Heart left ventricle (tissue), 16 donors: ENCODE measurements around the gene CAPN14. TPM values are rescaled to one million over a fixed set of nuclear protein-coding genes. Genes with fewer than 3 reads are reported as not detected.

Source experiments
- ATAC-seq, 4 donors: fragments of 200-7000 bp; cut with Tn5 transposase; one replicate each; pipeline ENCODE4 v1.9.1; 2020 to 2022; ENCODE audit warnings: moderate library complexity in 4 of 4, mild to moderate bottlenecking in 3 of 4, moderate number of reproducible peaks in 1 of 4
- DNase-seq, 5 donors: peaks; one replicate each; pipeline ENCODE4 v3.0.0-alpha.2; 2020
- H3K27ac ChIP-seq, 12 donors: fragments of 200-600 bp; sonication (generic) in 4 of 12; one replicate each; pipeline versions ENCODE4 v1.5.0 to v1.8.0; 2016 to 2022; ENCODE audit warnings: mild to moderate bottlenecking in 2 of 12
- H3K27me3 ChIP-seq, 9 donors: fragments of 200-600 bp; sonication (generic) in 2 of 9; one replicate each; pipeline versions ENCODE4 v1.5.1 to v1.8.0; 2016 to 2022; ENCODE audit warnings: mild to moderate bottlenecking in 3 of 9
- H3K36me3 ChIP-seq, 9 donors: fragments of 200-600 bp; sonication (generic) in 2 of 9; one replicate each; pipeline versions ENCODE4 v1.5.0 to v1.8.0; 2018 to 2022; ENCODE audit warnings: mild to moderate bottlenecking in 2 of 9
- H3K4me1 ChIP-seq, 12 donors: fragments of 200-600 bp; sonication (generic) in 4 of 12; one replicate each; pipeline versions ENCODE4 v1.5.0 to v1.8.0; 2016 to 2022; ENCODE audit warnings: mild to moderate bottlenecking in 3 of 12
- H3K4me3 ChIP-seq, 12 donors: fragments of 200-600 bp; sonication (generic) in 4 of 12; one replicate each; pipeline versions ENCODE4 v1.5.0 to v1.8.0; 2017 to 2022; ENCODE audit warnings: mild to moderate bottlenecking in 9 of 12, moderate library complexity in 4 of 12
- H3K9me3 ChIP-seq, 12 donors: fragments of 200-600 bp; sonication (generic) in 4 of 12; one replicate each; pipeline versions ENCODE4 v1.5.0 to v1.8.0; 2016 to 2022; ENCODE audit warnings: mild to moderate bottlenecking in 1 of 12
- CTCF ChIP-seq, 12 donors: fragments of 200-600 bp; sonication (generic) in 4 of 12; IDR thresholded peaks; one replicate each; pipeline versions ENCODE4 v1.5.0 to v1.8.0; 2018 to 2022; ENCODE audit warnings: antibody characterized with exemption in 12 of 12, mild to moderate bottlenecking in 5 of 12
- POLR2A ChIP-seq, 2 donors: fragments of 450-650 bp; IDR thresholded peaks; one replicate each; pipeline ENCODE4 v1.6.1; 2017; ENCODE audit warnings: antibody characterized with exemption in 2 of 2, mild to moderate bottlenecking in 2 of 2, moderate library complexity in 2 of 2
- WGBS, 4 donors: extraction: QIAGEN DNeasy Blood & Tissue Kit in 2 of 4; methylation state at CpG; one replicate each; pipeline versions ENCODE4 v1.1.5 to v1.1.7; 2013 to 2018; 5-methylcytosine and 5-hydroxymethylcytosine counted together
- intact Hi-C, 10 donors: fragments of 100-400 bp; cut with DNase I; formaldehyde crosslinking; loops; one replicate each; pipeline versions ENCODE4 v1.11.1 to v1.14.2; 2022
- polyA plus RNA-seq, 2 donors: library from polyadenylated mRNA; stranded (reverse); fragments of 200-250 nt; gene quantifications; one replicate each; pipeline ENCODE4 v1.2.3, GENCODE V29; 2013
- total RNA-seq, 9 donors: library from RNA; depleted of rRNA in 2 of 9; stranded (reverse); fragments of >200 nt in 2 of 9; fragmentation: NEBNext Ultra II Directional in 3 of 9; extraction: Animal tissue kit (Norgen Biotek cat#: 25700) in 3 of 9; gene quantifications; one replicate each; pipeline versions ENCODE4 v1.1.0 to v1.2.4, GENCODE V29; 2016 to 2023
- donor health status: ischemic (EF 13 %, LVEDD 7.1; RV severe dilation, severe dysfunction).
- donor health status: healthy with polysubstance abuse.
- donor health status: DM: no; HTN: yes; CAD: no.
- donor health status: DM: no; HTN: no; CAD: no.
- donor health status: ischemic (EF 25% LVEDD 6.9; RV normal size, moderate dysfunction).
- donor health status: ischemic (EF 25% LVEDD 5.7; RV mildly dilated, moderate dysfunction).
- donor health status: healthy.
- donor health status: DM: yes; HTN: yes; CAD: no.
- donor health status: ischemic (EF 35%, LVEDD 5.7; RV mildly dilated, moderate dysfunction).
- donor health status: nonischemic (EF 11% LVEDD 7.7; RV severe dilation, severe dysfunction).
- donor health status: DM: yes; HTN: yes; CAD: no.
- donor health status: PGD.
- donor health status: ischemic (EF 29% LVEDD 5.4; RV normal size, mild dysfunction).
- donor health status: nonischemic (EF 23%, LVEDD 6.1; RV moderate dilation, normal function).

Gene CAPN14
- total and polyA plus RNA-seq, 11 donors, result 0.04 to 0.44 (median 0.17) TPM

GRCh38 chr2:31222071-31222470 is 4.8 kb upstream of the CAPN14 start:
- intact Hi-C loops, result no loop called here
- H3K27me3 ChIP-seq, result no peaks in the 10 kb centered on the region
- no peak overlapping the region for H3K4me3 ChIP-seq
- no peaks in the 10 kb centered on the region for H3K9me3 ChIP-seq
- TF ChIP-seq POLR2A (IDR thresholded peaks at IDR 0.05), result no peak
- no peak for TF ChIP-seq CTCF (IDR thresholded peaks at IDR 0.05)
- H3K27ac ChIP-seq, result no peak overlapping the region
- ATAC-seq (no peak), DNase-seq (no peak)
- H3K36me3 ChIP-seq, result no peaks in the 10 kb centered on the region
- H3K4me1 ChIP-seq, result peaks cover 0 to 8% (median 0%) of the 10 kb centered on the region in 12 donors
- WGBS, 4 donors, result 83 to 86% (median 85%) methylated on average over 4 of the region's 4 CpGs

GRCh38 chr2:31221544-31221943 is 4.2 kb upstream of the CAPN14 start:
- DNase-seq, result no peak
- intact Hi-C loops, result no loop called here

GRCh38 chr2:31219131-31219969 is 2.0 kb upstream of the CAPN14 start:
- intact Hi-C loops, result no loop called here
- DNase-seq (no peak), ATAC-seq (peak in 2 of 4 donors; percentile 27 to 45)
- no peaks in the 10 kb centered on the region for H3K36me3 ChIP-seq
- no peak overlapping the region for H3K4me3 ChIP-seq
- H3K9me3 ChIP-seq, result no peaks in the 10 kb centered on the region
- WGBS, 4 donors, result 58 to 70% (median 65%) methylated on average over 11 of the region's 11 CpGs
- H3K27ac ChIP-seq, result peak overlapping the region in 1 of 12 donors; percentile 61
- H3K27me3 ChIP-seq, result no peaks in the 10 kb centered on the region
- TF ChIP-seq CTCF (IDR thresholded peaks at IDR 0.05) (no peak), POLR2A (IDR thresholded peaks at IDR 0.05) (no peak)
- H3K4me1 ChIP-seq, result peaks cover 0 to 8% (median 0%) of the 10 kb centered on the region in 12 donors

More at GRCh38 chr2:31221544-31221943, 4.2 kb upstream of the CAPN14 start:
- Histone ChIP-seq H3K27ac (no peak overlapping the region), H3K4me3 (no peak overlapping the region), H3K9me3 (no peaks in the 10 kb centered on the region), H3K27me3 (no peaks in the 10 kb centered on the region), H3K36me3 (no peaks in the 10 kb centered on the region), H3K4me1 (peaks cover 0 to 8% (median 0%) of the 10 kb centered on the region in 12 donors)
- TF ChIP-seq POLR2A (IDR thresholded peaks at IDR 0.05), result no peak
- no peak for TF ChIP-seq CTCF (IDR thresholded peaks at IDR 0.05)
- ATAC-seq, result no peak
- WGBS, 4 donors, result 68 to 90% (median 71%) methylated on average over 6 of the region's 6 CpGs

- DNase-seq, result no peak
- no peak for TF ChIP-seq POLR2A (IDR thresholded peaks at IDR 0.05)
- no peak for TF ChIP-seq CTCF (IDR thresholded peaks at IDR 0.05)
- Histone ChIP-seq H3K27me3 (no peaks in the 10 kb centered on the region), H3K36me3 (no peaks in the 10 kb centered on the region), H3K27ac (no peak overlapping the region), H3K4me3 (no peak overlapping the region), H3K9me3 (no peaks in the 10 kb centered on the region), H3K4me1 (peaks cover 0 to 8% (median 0%) of the 10 kb centered on the region in 12 donors)
- no peak for ATAC-seq
- intact Hi-C loops, result no loop called here
- WGBS, 4 donors, result 56 to 67% (median 61%) methylated on average over 5 of the region's 5 CpGs
These were observed 581 bp downstream of the CAPN14 start for GRCh38 chr2:31216734-31217133.
